Measurements from ENCODE around the gene NUMBL.

DNA sequence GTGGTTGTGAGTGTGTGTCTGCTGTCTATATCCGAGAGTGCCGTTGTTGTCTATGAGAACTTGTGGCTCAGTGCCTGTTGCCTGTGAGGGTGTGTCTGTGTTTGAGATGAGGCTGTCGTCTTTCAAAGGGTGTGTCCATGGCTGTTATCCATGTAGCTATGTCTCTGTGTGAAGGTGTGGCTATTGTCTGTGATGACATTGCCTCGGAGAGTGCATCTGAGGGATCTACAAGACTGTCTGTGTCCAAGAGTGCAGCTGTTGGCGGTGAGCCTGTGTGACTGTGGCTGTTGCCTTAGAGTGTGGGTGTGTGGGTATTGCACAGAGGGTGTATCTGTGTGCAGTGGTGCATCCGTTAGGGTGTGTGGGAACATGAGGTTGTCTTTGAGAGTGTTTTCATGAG is 4.9 kb downstream of the NUMBL start:
- TF ChIP-seq, protein P1, sequence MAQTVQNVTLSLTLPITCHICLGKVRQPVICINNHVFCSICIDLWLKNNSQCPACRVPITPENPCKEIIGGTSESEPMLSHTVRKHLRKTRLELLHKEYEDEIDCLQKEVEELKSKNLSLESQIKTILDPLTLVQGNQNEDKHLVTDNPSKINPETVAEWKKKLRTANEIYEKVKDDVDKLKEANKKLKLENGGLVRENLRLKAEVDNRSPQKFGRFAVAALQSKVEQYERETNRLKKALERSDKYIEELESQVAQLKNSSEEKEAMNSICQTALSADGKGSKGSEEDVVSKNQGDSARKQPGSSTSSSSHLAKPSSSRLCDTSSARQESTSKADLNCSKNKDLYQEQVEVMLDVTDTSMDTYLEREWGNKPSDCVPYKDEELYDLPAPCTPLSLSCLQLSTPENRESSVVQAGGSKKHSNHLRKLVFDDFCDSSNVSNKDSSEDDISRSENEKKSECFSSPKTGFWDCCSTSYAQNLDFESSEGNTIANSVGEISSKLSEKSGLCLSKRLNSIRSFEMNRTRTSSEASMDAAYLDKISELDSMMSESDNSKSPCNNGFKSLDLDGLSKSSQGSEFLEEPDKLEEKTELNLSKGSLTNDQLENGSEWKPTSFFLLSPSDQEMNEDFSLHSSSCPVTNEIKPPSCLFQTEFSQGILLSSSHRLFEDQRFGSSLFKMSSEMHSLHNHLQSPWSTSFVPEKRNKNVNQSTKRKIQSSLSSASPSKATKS (CRISPR knock-in tag; IDR thresholded peaks at IDR 0.05): no peak
- TF ChIP-seq, protein P2, sequence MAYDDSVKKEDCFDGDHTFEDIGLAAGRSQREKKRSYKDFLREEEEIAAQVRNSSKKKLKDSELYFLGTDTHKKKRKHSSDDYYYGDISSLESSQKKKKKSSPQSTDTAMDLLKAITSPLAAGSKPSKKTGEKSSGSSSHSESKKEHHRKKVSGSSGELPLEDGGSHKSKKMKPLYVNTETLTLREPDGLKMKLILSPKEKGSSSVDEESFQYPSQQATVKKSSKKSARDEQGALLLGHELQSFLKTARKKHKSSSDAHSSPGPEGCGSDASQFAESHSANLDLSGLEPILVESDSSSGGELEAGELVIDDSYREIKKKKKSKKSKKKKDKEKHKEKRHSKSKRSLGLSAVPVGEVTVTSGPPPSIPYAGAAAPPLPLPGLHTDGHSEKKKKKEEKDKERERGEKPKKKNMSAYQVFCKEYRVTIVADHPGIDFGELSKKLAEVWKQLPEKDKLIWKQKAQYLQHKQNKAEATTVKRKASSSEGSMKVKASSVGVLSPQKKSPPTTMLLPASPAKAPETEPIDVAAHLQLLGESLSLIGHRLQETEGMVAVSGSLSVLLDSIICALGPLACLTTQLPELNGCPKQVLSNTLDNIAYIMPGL (CRISPR knock-in tag; IDR thresholded peaks at IDR 0.05): no peak
- TF ChIP-seq, protein P3, sequence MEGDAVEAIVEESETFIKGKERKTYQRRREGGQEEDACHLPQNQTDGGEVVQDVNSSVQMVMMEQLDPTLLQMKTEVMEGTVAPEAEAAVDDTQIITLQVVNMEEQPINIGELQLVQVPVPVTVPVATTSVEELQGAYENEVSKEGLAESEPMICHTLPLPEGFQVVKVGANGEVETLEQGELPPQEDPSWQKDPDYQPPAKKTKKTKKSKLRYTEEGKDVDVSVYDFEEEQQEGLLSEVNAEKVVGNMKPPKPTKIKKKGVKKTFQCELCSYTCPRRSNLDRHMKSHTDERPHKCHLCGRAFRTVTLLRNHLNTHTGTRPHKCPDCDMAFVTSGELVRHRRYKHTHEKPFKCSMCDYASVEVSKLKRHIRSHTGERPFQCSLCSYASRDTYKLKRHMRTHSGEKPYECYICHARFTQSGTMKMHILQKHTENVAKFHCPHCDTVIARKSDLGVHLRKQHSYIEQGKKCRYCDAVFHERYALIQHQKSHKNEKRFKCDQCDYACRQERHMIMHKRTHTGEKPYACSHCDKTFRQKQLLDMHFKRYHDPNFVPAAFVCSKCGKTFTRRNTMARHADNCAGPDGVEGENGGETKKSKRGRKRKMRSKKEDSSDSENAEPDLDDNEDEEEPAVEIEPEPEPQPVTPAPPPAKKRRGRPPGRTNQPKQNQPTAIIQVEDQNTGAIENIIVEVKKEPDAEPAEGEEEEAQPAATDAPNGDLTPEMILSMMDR (IDR thresholded peaks at IDR 0.05 in 2 of 3, conservative IDR thresholded peaks at IDR 0.05 in 1 of 3; ENCODE audit: insufficient read depth in 2 of 3, low read depth in 1 of 3, low read length in 3 of 3): no peak
- TF ChIP-seq, protein P4, sequence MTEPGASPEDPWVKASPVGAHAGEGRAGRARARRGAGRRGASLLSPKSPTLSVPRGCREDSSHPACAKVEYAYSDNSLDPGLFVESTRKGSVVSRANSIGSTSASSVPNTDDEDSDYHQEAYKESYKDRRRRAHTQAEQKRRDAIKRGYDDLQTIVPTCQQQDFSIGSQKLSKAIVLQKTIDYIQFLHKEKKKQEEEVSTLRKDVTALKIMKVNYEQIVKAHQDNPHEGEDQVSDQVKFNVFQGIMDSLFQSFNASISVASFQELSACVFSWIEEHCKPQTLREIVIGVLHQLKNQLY (CRISPR knock-in tag; conservative IDR thresholded peaks at IDR 0.05): no peak
- TF ChIP-seq GATAD2A (IDR thresholded peaks at IDR 0.05): no peak
- no peak for TF ChIP-seq TGIF2 (CRISPR knock-in tag; IDR thresholded peaks at IDR 0.05)
- TF ChIP-seq HDAC8 (tag; IDR thresholded peaks at IDR 0.05): no peak
- no peak for TF ChIP-seq POLR2AphosphoS5 (IDR thresholded peaks at IDR 0.05; ENCODE audit: control insufficient read depth, insufficient read depth, low read depth, low read length)
- TF ChIP-seq KLF16 (IDR thresholded peaks at IDR 0.05): no peak
- TF ChIP-seq CHD1 (IDR thresholded peaks at IDR 0.05; ENCODE audit: low read length): no peak
- TF ChIP-seq, protein P5, sequence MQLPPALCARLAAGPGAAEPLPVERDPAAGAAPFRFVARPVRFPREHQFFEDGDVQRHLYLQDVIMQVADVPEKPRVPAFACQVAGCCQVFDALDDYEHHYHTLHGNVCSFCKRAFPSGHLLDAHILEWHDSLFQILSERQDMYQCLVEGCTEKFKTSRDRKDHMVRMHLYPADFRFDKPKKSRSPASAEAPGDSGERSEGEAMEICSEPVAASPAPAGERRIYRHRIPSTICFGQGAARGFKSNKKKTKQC (CRISPR knock-in tag; IDR thresholded peaks at IDR 0.05): no peak
- no peak for TF ChIP-seq BHLHE40 (IDR thresholded peaks at IDR 0.05; ENCODE audit: low read length)
- TF ChIP-seq, protein P6, sequence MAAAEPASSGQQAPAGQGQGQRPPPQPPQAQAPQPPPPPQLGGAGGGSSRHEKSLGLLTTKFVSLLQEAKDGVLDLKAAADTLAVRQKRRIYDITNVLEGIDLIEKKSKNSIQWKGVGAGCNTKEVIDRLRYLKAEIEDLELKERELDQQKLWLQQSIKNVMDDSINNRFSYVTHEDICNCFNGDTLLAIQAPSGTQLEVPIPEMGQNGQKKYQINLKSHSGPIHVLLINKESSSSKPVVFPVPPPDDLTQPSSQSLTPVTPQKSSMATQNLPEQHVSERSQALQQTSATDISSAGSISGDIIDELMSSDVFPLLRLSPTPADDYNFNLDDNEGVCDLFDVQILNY (CRISPR knock-in tag; IDR thresholded peaks at IDR 0.05): no peak

Measured in K562 (cell line).